Chondrocyte (in vitro differentiated cells): Measurements from ENCODE around the gene HSPA12A. TPM values are rescaled to one million over a fixed set of nuclear protein-coding genes. Genes with fewer than 3 reads are reported as not detected.
A peak's percentile ranks its signal among the peaks of the same experiment; 100 is the strongest.

Source experiments
- DNase-seq: peaks from one replicate; pipeline ENCODE4 v3.0.0; 2021; ENCODE audit warnings: mixed read lengths, low spot score
- H3K27ac Mint-ChIP-seq: one replicate; pipeline ENCODE4 v1.8.0; 2021; ENCODE audit warnings: mild to moderate bottlenecking, moderate library complexity, mixed read lengths; ENCODE audit not compliant: unreplicated experiment
- H3K27me3 Mint-ChIP-seq: 2 replicates; pipeline ENCODE4 v1.8.0; 2021; ENCODE audit warnings: low read depth, mixed read lengths
- H3K36me3 Mint-ChIP-seq: 2 replicates; pipeline ENCODE4 v1.8.0; 2021; ENCODE audit warnings: low read depth, mixed read lengths
- H3K4me1 Mint-ChIP-seq: 2 replicates; pipeline ENCODE4 v1.8.0; 2021; ENCODE audit warnings: low read depth, mild to moderate bottlenecking, mixed read lengths
- H3K4me3 Mint-ChIP-seq: one replicate; pipeline ENCODE4 v1.8.0; 2021; ENCODE audit warnings: mild to moderate bottlenecking, moderate library complexity, mixed read lengths; ENCODE audit not compliant: unreplicated experiment
- H3K9me3 Mint-ChIP-seq: 2 replicates; pipeline ENCODE4 v1.8.0; 2021; ENCODE audit warnings: low read depth, mixed read lengths
- CTCF ChIP-seq: fragments of 200-600 bp; sonication (generic); IDR thresholded peaks from 2 replicates; pipeline ENCODE4 v1.5.0; 2021; ENCODE audit warnings: antibody characterized with exemption, mild to moderate bottlenecking, moderate library complexity
- total RNA-seq: library from RNA; stranded (reverse); gene quantifications from 3 replicates; pipeline ENCODE4 v1.2.1, GENCODE V29; 2021

Gene HSPA12A
- total RNA-seq, 1 donor from 2014 or later, result 6.9 TPM

GRCh38 chr10:116769368-116769767, 27.0 kb upstream of the HSPA12A start:
- no peak for DNase-seq
- no peak for TF ChIP-seq CTCF
- no peak overlapping the region for H3K27ac Mint-ChIP-seq
- no peak overlapping the region for H3K4me3 Mint-ChIP-seq
- H3K27me3 Mint-ChIP-seq, result peaks cover 2% of the 10 kb centered on the region
- no peaks in the 10 kb centered on the region for H3K36me3 Mint-ChIP-seq
- peaks cover 5% of the 10 kb centered on the region for H3K9me3 Mint-ChIP-seq
- H3K4me1 Mint-ChIP-seq, result peaks cover 29% of the 10 kb centered on the region

GRCh38 chr10:116768786-116769185, 26.4 kb upstream of the HSPA12A start:
- no peak for TF ChIP-seq CTCF
- peaks cover 7% of the 10 kb centered on the region for H3K9me3 Mint-ChIP-seq
- H3K4me3 Mint-ChIP-seq, result no peak overlapping the region
- H3K27me3 Mint-ChIP-seq, result peaks cover 2% of the 10 kb centered on the region
- H3K4me1 Mint-ChIP-seq, result peaks cover 29% of the 10 kb centered on the region
- no peak for DNase-seq
- H3K27ac Mint-ChIP-seq, result no peak overlapping the region
- H3K36me3 Mint-ChIP-seq, result no peaks in the 10 kb centered on the region

GRCh38 chr10:116766837-116767634, 24.7 kb upstream of the HSPA12A start:
- Mint-ChIP-seq H3K27me3 (peaks cover 4% of the 10 kb centered on the region), H3K4me3 (no peak overlapping the region), H3K9me3 (peaks cover 7% of the 10 kb centered on the region), H3K27ac (no peak overlapping the region), H3K36me3 (no peaks in the 10 kb centered on the region), H3K4me1 (peaks cover 29% of the 10 kb centered on the region)
- no peak for DNase-seq
- TF ChIP-seq CTCF, result peak; percentile 22

GRCh38 chr10:116766241-116766827, 24.0 kb upstream of the HSPA12A start:
- Mint-ChIP-seq H3K4me1 (peaks cover 22% of the 10 kb centered on the region), H3K27ac (no peak overlapping the region), H3K4me3 (no peak overlapping the region), H3K27me3 (peaks cover 4% of the 10 kb centered on the region), H3K9me3 (peaks cover 7% of the 10 kb centered on the region), H3K36me3 (no peaks in the 10 kb centered on the region)
- DNase-seq, result no peak
- TF ChIP-seq CTCF, result no peak

- H3K27me3 Mint-ChIP-seq, result peaks cover 5% of the 10 kb centered on the region
- peaks cover 7% of the 10 kb centered on the region for H3K9me3 Mint-ChIP-seq
- H3K36me3 Mint-ChIP-seq, result no peaks in the 10 kb centered on the region
- H3K4me3 Mint-ChIP-seq, result no peak overlapping the region
- peak; percentile 51 for TF ChIP-seq CTCF
- H3K4me1 Mint-ChIP-seq, result peaks cover 15% of the 10 kb centered on the region
- no peak for DNase-seq
- no peak overlapping the region for H3K27ac Mint-ChIP-seq
Observed at GRCh38 chr10:116765648-116766081, 23.3 kb upstream of the HSPA12A start.
